Activated T-cell treated with anti-CD3 and anti-CD28 coated beads for 4 hours (primary cell): Measurements from ENCODE around the gene C1QTNF12.
"Not testable (repeated sequence)": the region's sequence is repeated elsewhere in the genome, so short reads cannot be mapped to it uniquely, and the experiment has no call there.

Source experiments
- DNase-seq: peaks from one replicate; pipeline ENCODE4 v3.0.0-alpha.2; 2020

C1QTNF12 gene

GRCh38 chr1:1259119-1259488 is 12.6 kb upstream of the C1QTNF12 start:
- DNase-seq = no peak

- DNase-seq = no peak
Measured at GRCh38 chr1:1256956-1257871, 10.7 kb upstream of the C1QTNF12 start.

- DNase-seq = no peak
Measured at GRCh38 chr1:1255611-1256010, 9.1 kb upstream of the C1QTNF12 start.

- no peak for DNase-seq
Measured at GRCh38 chr1:1255078-1255477, 8.6 kb upstream of the C1QTNF12 start.

- no peak for DNase-seq
Measured at GRCh38 chr1:1254667-1254998, 8.1 kb upstream of the C1QTNF12 start.

GRCh38 chr1:1253972-1254666 is 7.6 kb upstream of the C1QTNF12 start:
- no peak for DNase-seq

GRCh38 chr1:1253314-1253713 is 6.8 kb upstream of the C1QTNF12 start:
- no peak for DNase-seq

- peak; percentile 42 for DNase-seq
Measured at GRCh38 chr1:1250786-1251284, 4.3 kb upstream of the C1QTNF12 start.

GRCh38 chr1:1248009-1248913 is 1.7 kb upstream of the C1QTNF12 start:
- DNase-seq = not testable (repeated sequence)

GRCh38 chr1:1247341-1247913 is 905 bp upstream of the C1QTNF12 start:
- no peak for DNase-seq

GRCh38 chr1:1245817-1246576 is 525 bp downstream of the C1QTNF12 start:
- no peak for DNase-seq

GRCh38 chr1:1245178-1245816 is 1.2 kb downstream of the C1QTNF12 start:
- DNase-seq = no peak

GRCh38 chr1:1244192-1244811 is 2.2 kb downstream of the C1QTNF12 start:
- no peak for DNase-seq

GRCh38 chr1:1243807-1244191 is 2.7 kb downstream of the C1QTNF12 start:
- DNase-seq = no peak

GRCh38 chr1:1243266-1243660 is 3.3 kb downstream of the C1QTNF12 start:
- no peak for DNase-seq

- DNase-seq = no peak
Measured at GRCh38 chr1:1242461-1243265, 3.9 kb downstream of the C1QTNF12 start.

- no peak for DNase-seq
Measured at GRCh38 chr1:1241588-1242219, 4.8 kb downstream of the C1QTNF12 start.

- DNase-seq = no peak
Measured at GRCh38 chr1:1240822-1241587, 5.5 kb downstream of the C1QTNF12 start.

GRCh38 chr1:1240348-1240732 is 6.2 kb downstream of the C1QTNF12 start:
- DNase-seq = no peak
